ENCODE data around the gene NASP. TPM values are rescaled to one million over a fixed set of nuclear protein-coding genes. Genes with fewer than 3 reads are reported as not detected.
A peak's percentile ranks its signal among the peaks of the same experiment; 100 is the strongest.

The NASP gene
- total RNA-seq, 2 donors from 2014 or later: 31.0 to 39.2 TPM

GRCh38 chr1:45568421-45568820 is 15.4 kb upstream of the NASP start:
- Histone ChIP-seq H3K4me1 (no peaks in the 10 kb centered on the region), H3K9me3 (no peaks in the 10 kb centered on the region), H3K36me3 (replicated peaks in 1 of 2; ENCODE audit: insufficient read depth in 1 of 2, low read depth in 2 of 2) (peaks cover 0 to 27% of the 10 kb centered on the region in 2 donors), H3K27me3 (no peaks in the 10 kb centered on the region), H3K27ac (no peak overlapping the region), H3K4me3 (no peak overlapping the region)
- ATAC-seq (no peak), DNase-seq (no peak)
- WGBS, 2 donors: 68 to 86% methylated on average over 1 to 4 of the region's 4 CpGs
- TF ChIP-seq POLR2A (IDR thresholded peaks at IDR 0.05) (no peak), CTCF (IDR thresholded peaks at IDR 0.05) (no peak)
- intact Hi-C loops (cut with DNase I): loop anchor here (5.0 kb wide), 1 partner anchor 56 kb away; no protein-coding TSS in a partner anchor

- intact Hi-C loops (cut with DNase I): loop anchor here (5.0 kb wide), 1 partner anchor 57 kb away; no protein-coding TSS in a partner anchor
- Histone ChIP-seq H3K27ac (no peak overlapping the region), H3K27me3 (no peaks in the 10 kb centered on the region), H3K4me3 (no peak overlapping the region), H3K4me1 (no peaks in the 10 kb centered on the region), H3K36me3 (replicated peaks in 1 of 2; ENCODE audit: insufficient read depth in 1 of 2, low read depth in 2 of 2) (peaks cover 0 to 27% of the 10 kb centered on the region in 2 donors), H3K9me3 (no peaks in the 10 kb centered on the region)
- no peak for TF ChIP-seq CTCF (IDR thresholded peaks at IDR 0.05)
- TF ChIP-seq POLR2A (IDR thresholded peaks at IDR 0.05): no peak
- DNase-seq (no peak), ATAC-seq (no peak)
- WGBS, 2 donors: 52 to 57% methylated on average over 4 of the region's 4 CpGs
These were observed 14.3 kb upstream of the NASP start for GRCh38 chr1:45569571-45569961.

- DNase-seq (peak; percentile 74 to 79 (median 77)), ATAC-seq (peak; percentile 92)
- intact Hi-C loops (cut with DNase I): loop anchor here (5.0 to 10.0 kb wide), 2 partner anchors 58 to 225 kb away; partner anchors contain the start of genes MUTYH and TOE1
- no peaks in the 10 kb centered on the region for H3K4me1 ChIP-seq
- WGBS, 2 donors: 9 to 15% methylated on average over 8 of the region's 8 CpGs
- no peaks in the 10 kb centered on the region for H3K9me3 ChIP-seq
- no peak overlapping the region for H3K27ac ChIP-seq
- peaks cover 0 to 27% of the 10 kb centered on the region in 2 donors for H3K36me3 ChIP-seq (replicated peaks in 1 of 2; ENCODE audit: insufficient read depth in 1 of 2, low read depth in 2 of 2)
- no peaks in the 10 kb centered on the region for H3K27me3 ChIP-seq
- no peak overlapping the region for H3K4me3 ChIP-seq
- peak; percentile 91 to 98 (median 96) for TF ChIP-seq CTCF (IDR thresholded peaks at IDR 0.05)
- no peak for TF ChIP-seq POLR2A (IDR thresholded peaks at IDR 0.05)
These were observed 13.8 kb upstream of the NASP start for GRCh38 chr1:45569962-45570581.

GRCh38 chr1:45570631-45571030 is 13.2 kb upstream of the NASP start:
- H3K4me1 ChIP-seq: no peaks in the 10 kb centered on the region
- 72 to 73% methylated on average over 4 of the region's 4 CpGs for WGBS, 2 donors
- intact Hi-C loops (cut with DNase I): loop anchor here (10.0 kb wide), 1 partner anchor 226 kb away; the partner anchor contains the start of genes MUTYH and TOE1

More at GRCh38 chr1:45570631-45571030, 13.2 kb upstream of the NASP start:
- Histone ChIP-seq H3K4me3 (no peak overlapping the region), H3K27me3 (no peaks in the 10 kb centered on the region), H3K9me3 (no peaks in the 10 kb centered on the region), H3K36me3 (replicated peaks in 1 of 2; ENCODE audit: insufficient read depth in 1 of 2, low read depth in 2 of 2) (peaks cover 0 to 27% of the 10 kb centered on the region in 2 donors), H3K27ac (no peak overlapping the region)
- no peak for TF ChIP-seq CTCF (IDR thresholded peaks at IDR 0.05)
- no peak for TF ChIP-seq POLR2A (IDR thresholded peaks at IDR 0.05)
- no peak for DNase-seq
- no peak for ATAC-seq
